K562 (cell line): ENCODE measurements around the gene NT5C3B. TPM values are rescaled to one million over a fixed set of nuclear protein-coding genes. Genes with fewer than 3 reads are reported as not detected.

Experiments
- CC2D1A ChIP-seq: fragments of 450-650 bp; IDR thresholded peaks from 2 replicates; pipeline ENCODE4 v1.6.1; 2017; ENCODE audit warnings: mild to moderate bottlenecking
- CXXC5 ChIP-seq: fragments of 250-450 bp; sonication (Bioruptor Pico); IDR thresholded peaks from 2 replicates; pipeline ENCODE4 v1.8.0; 2022; ENCODE audit warnings: inconsistent platforms, mild to moderate bottlenecking, moderate library complexity
- ETV1 ChIP-seq: fragments of 450-650 bp; conservative IDR thresholded peaks from 2 replicates; pipeline ENCODE4 v1.6.1; 2016; ENCODE audit warnings: missing genetic modification characterization, control low read depth, low read depth, missing compliant biosample characterization
- FIP1L1 ChIP-seq: fragments of 200-400 bp; formaldehyde crosslinking; IDR thresholded peaks from 2 replicates; pipeline ENCODE4 v1.6.1; 2018; ENCODE audit warnings: mild to moderate bottlenecking, low read depth, low read length; ENCODE audit not compliant: poor library complexity, severe bottlenecking
- KLF1 ChIP-seq: fragments of 450-650 bp; IDR thresholded peaks from 2 replicates; pipeline ENCODE4 v1.6.1; 2016; ENCODE audit warnings: missing genetic modification characterization, missing compliant biosample characterization
- PML ChIP-seq: IDR thresholded peaks from 2 replicates; pipeline ENCODE4 v1.6.1; 2012; ENCODE audit warnings: low read length, inconsistent platforms
- POLR2A ChIP-seq: fragments of 450-650 bp; conservative IDR thresholded peaks from 2 replicates; pipeline ENCODE4 v1.6.1; 2016
- POLR2H ChIP-seq: IDR thresholded peaks from 2 replicates; pipeline ENCODE4 v1.6.1; 2016; ENCODE audit warnings: missing genetic modification characterization, low read depth, mild to moderate bottlenecking, control low read depth, missing compliant biosample characterization, moderate library complexity
- PYGO2 ChIP-seq: fragments of 450-650 bp; IDR thresholded peaks from 2 replicates; pipeline ENCODE4 v1.6.1; 2016; ENCODE audit warnings: mild to moderate bottlenecking, missing genetic modification characterization, moderate library complexity, missing compliant biosample characterization
- RBM22 ChIP-seq: fragments of 200-400 bp; formaldehyde crosslinking; IDR thresholded peaks from 2 replicates; pipeline ENCODE4 v1.6.1; 2018; ENCODE audit warnings: low read length, low read depth; ENCODE audit not compliant: poor library complexity, severe bottlenecking
- polyA plus RNA-seq, 8 experiments: library from polyadenylated mRNA; depleted of rRNA in 4 of 8; stranded (reverse) in 5 of 8; unstranded in 3 of 8; fragments of >200 nt; fragmentation: Nextera tagmentation in 2 of 8; fragmentation: Illumina TruSeq in 1 of 8; extraction: Ambion mirVana in 2 of 8; extraction: Trizol in 1 of 8; gene quantifications; 2 replicates each; pipeline versions ENCODE4 v1.2.1 to v1.2.3, GENCODE V29; 2011 to 2014; ENCODE audit warnings: inconsistent platforms in 1 of 8, missing spikeins in 1 of 8
- total RNA-seq, 7 experiments: library from RNA; depleted of rRNA in 6 of 7; stranded (reverse); fragments of >200 nt in 6 of 7; fragmentation: Illumina TruSeq in 2 of 7; extraction: Trizol in 2 of 7; gene quantifications; 2 replicates each; pipeline versions ENCODE4 v1.2.1 to v1.2.3, GENCODE V29; 2011 to 2021; ENCODE audit warnings: low replicate concordance in 1 of 7
- TF ChIP-seq, protein P1 (sequence below): conservative IDR thresholded peaks from 2 replicates; pipeline ENCODE4 v1.6.1; 2011; ENCODE audit warnings: low read depth, mild to moderate bottlenecking, low read length; ENCODE audit not compliant: control insufficient read depth

The NT5C3B gene
- total and polyA plus RNA-seq, 9 of the 15 experiments (the other 6 are each of a cell fraction or from before 2014, with no cell fraction given), result 2.0 to 166 (median 85.0) TPM

DNA sequence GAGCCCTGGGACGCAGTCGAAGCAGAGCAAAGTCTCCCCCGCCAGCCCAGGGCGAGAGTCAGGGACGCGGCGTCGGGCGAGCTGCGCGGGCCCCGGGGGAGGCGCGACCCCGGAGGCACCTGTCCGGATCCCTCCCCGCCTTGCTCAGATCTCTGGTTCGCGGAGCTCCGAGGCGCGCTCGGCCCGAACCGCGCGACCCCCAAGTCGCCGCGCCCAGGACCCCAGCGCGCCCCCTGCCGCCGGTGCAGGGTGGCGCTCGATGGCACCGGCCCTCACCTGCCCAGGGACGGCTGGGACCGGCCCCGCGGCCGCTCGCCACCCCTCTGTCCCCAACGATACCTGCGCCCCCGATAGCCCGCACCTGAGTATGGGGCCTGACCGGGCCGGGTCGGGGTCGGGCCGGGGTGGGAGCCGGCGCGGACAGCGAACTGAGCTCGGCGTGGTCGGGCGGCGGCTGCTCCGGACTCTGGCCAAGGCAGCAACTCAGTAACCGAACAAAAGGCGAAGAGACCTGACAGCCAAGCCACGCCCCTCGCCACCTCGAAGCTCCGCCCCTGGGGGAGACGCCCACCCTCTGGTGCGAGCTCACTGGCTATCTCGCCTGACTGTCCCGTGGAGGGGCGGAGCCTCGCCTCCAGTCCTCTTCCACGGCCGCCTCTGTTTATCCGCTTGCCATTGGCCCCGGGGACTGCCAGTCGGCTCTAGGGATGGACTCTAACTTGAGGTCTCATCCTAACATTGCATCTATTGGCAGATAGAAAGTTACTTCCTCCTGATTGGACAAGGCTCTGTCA is 49.6 kb downstream of the NT5C3B start, which contains the start of gene JUP (continued):
- TF ChIP-seq, protein P1, sequence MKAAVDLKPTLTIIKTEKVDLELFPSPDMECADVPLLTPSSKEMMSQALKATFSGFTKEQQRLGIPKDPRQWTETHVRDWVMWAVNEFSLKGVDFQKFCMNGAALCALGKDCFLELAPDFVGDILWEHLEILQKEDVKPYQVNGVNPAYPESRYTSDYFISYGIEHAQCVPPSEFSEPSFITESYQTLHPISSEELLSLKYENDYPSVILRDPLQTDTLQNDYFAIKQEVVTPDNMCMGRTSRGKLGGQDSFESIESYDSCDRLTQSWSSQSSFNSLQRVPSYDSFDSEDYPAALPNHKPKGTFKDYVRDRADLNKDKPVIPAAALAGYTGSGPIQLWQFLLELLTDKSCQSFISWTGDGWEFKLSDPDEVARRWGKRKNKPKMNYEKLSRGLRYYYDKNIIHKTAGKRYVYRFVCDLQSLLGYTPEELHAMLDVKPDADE, result peak; percentile 55
- TF ChIP-seq CC2D1A (peak; percentile 14; the same call in 1 of the 2 replicates), PYGO2 (tag) (no peak), PML (peak; percentile 43; the same call in 1 of the 2 replicates), CXXC5 (peak; percentile 77), ETV1 (no peak), FIP1L1 (peak; percentile 72), POLR2A (peak; percentile 92), RBM22 (peak; percentile 66), KLF1 (peak; percentile 68; the same call in 1 of the 2 replicates), POLR2H (tag) (peak; percentile 85)
